ENCODE data around the gene CEP85L.

CEP85L gene

DNA sequence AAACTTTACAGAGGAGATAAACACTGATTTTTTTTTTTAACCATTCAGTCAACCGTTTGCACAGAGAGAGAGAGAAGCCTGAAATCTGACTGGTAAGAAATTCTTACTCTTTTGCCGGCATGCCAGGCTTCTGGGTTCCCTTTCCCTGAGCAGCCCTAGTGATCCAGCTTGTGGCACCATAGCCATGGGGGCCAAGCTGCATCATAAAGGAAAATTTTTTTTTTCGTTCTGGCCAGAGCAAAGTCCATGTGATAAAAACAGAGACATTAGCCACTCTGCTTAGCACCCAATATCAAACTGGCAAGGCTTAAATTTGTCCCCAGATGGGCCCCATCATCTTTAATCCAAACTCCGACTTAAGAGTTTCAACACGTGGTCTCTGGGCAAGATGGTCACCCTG lies 44.5 kb downstream of the CEP85L start:
- Histone ChIP-seq H3K79me2 (ENCODE audit: control insufficient read depth, insufficient read depth, low read length, poor library complexity) (no peaks in the 10 kb centered on the region), H3K36me3 (ENCODE audit: control insufficient read depth in 1 of 2, insufficient read depth in 2 of 2, low read length in 2 of 2) (peaks cover 0 to 2% of the 10 kb centered on the region in 2 experiments), H3K18ac (ENCODE audit: low read length) (no peak overlapping the region), H3K27me3 (ENCODE audit: insufficient read depth, low read length) (no peaks in the 10 kb centered on the region), H2BK5ac (ENCODE audit: low read depth, low read length, poor library complexity) (no peak overlapping the region), H3K23ac (ENCODE audit: low read length) (no peak overlapping the region), H3K4me3 (ENCODE audit: low read depth, low read length) (no peak overlapping the region), H4K8ac (ENCODE audit: low read depth, low read length) (no peak overlapping the region), H3K9me3 (ENCODE audit: insufficient read depth, low read depth, low read length) (no peaks in the 10 kb centered on the region), H3K27ac (ENCODE audit: low read depth, low read length) (no peak overlapping the region), H2BK120ac (ENCODE audit: insufficient read depth, low read length, poor library complexity) (no peak overlapping the region), H3K9ac (ENCODE audit: low read length) (no peak overlapping the region), H3K4ac (ENCODE audit: low read depth, low read length) (no peak overlapping the region), H4K12ac (ENCODE audit: low read depth, low read length) (no peak overlapping the region), H2BK12ac (ENCODE audit: low read length) (no peak overlapping the region), H3K4me2 (ENCODE audit: low read length) (no peak overlapping the region), H3K14ac (ENCODE audit: low read length) (no peak overlapping the region), H2AFZ (ENCODE audit: insufficient read depth, low read length, poor library complexity) (no peak overlapping the region), H4K91ac (ENCODE audit: low read depth, low read length) (no peak overlapping the region), H3K4me1 (ENCODE audit: control insufficient read depth in 1 of 2, insufficient read depth in 2 of 2, low read length in 2 of 2) (peaks cover 0 to 2% of the 10 kb centered on the region in 2 experiments), H3K79me1 (ENCODE audit: low read length) (no peaks in the 10 kb centered on the region), H2AK5ac (ENCODE audit: low read length) (no peak overlapping the region)
- WGBS (ENCODE audit: extremely low coverage, insufficient coverage, insufficient read length): no CpG with 5 or more reads among the region's 5 CpGs
- no peak for DNase-seq

DNA sequence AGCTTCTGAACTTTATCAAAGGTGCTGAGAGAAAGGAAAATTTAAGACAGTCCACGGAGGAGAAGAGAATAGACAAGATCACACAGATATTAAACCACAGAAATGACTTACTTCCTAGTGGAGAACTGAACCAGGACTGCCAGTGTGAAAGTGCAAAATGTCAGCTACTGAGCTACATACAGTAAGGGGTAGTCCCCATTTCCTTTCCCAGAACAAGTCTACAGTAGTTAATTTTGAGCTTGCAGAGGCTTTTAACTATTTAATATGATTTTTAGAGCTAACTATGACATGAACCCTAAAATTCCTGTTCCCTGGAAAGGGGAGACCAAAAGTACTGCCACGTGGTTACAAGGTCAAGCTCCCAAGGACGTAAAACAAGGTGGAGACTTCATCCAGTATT lies 45.1 kb downstream of the CEP85L start:
- H3K36me3 ChIP-seq (ENCODE audit: control insufficient read depth in 1 of 2, insufficient read depth in 2 of 2, low read length in 2 of 2): peaks cover 0 to 2% of the 10 kb centered on the region in 2 experiments
- H3K23ac ChIP-seq (ENCODE audit: low read length): no peak overlapping the region

DNA sequence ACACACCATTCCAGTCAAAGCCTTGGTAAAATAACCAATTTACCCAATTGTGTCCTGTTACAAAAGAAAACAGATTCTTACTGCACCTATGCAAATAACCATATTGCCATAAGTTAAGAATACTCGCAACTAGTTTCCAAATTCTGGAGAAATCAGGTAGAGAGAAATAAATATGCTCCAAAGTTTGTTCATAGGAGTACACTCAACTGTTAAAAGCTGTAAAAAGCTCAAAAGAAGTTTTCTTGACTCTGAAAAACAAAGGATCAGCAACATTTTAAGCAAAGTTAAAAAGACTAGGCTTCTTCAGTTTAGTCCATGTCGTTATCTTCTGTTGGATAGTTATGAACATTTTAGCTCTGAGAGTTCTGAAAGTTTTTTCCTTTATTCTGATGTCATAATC lies 48.0 kb downstream of the CEP85L start:
- H2AFZ ChIP-seq (ENCODE audit: insufficient read depth, low read length, poor library complexity): no peak overlapping the region
- no peak overlapping the region for H4K8ac ChIP-seq (ENCODE audit: low read depth, low read length)
- no peak for DNase-seq
- H2BK12ac ChIP-seq (ENCODE audit: low read length): no peak overlapping the region
- H3K79me1 ChIP-seq (ENCODE audit: low read length): no peaks in the 10 kb centered on the region
- H3K27me3 ChIP-seq (ENCODE audit: insufficient read depth, low read length): no peaks in the 10 kb centered on the region
- peaks cover 0 to 2% of the 10 kb centered on the region in 2 experiments for H3K36me3 ChIP-seq (ENCODE audit: control insufficient read depth in 1 of 2, insufficient read depth in 2 of 2, low read length in 2 of 2)
- no peaks in the 10 kb centered on the region for H3K9me3 ChIP-seq (ENCODE audit: insufficient read depth, low read depth, low read length)
- H3K4ac ChIP-seq (ENCODE audit: low read depth, low read length): no peak overlapping the region
- no peaks in the 10 kb centered on the region for H3K79me2 ChIP-seq (ENCODE audit: control insufficient read depth, insufficient read depth, low read length, poor library complexity)
- no peak overlapping the region for H3K23ac ChIP-seq (ENCODE audit: low read length)
- WGBS (ENCODE audit: extremely low coverage, insufficient coverage, insufficient read length): no CpG with 5 or more reads among the region's 2 CpGs
- no peak overlapping the region for H2BK5ac ChIP-seq (ENCODE audit: low read depth, low read length, poor library complexity)
- H3K4me3 ChIP-seq (ENCODE audit: low read depth, low read length): no peak overlapping the region
- no peak overlapping the region for H2BK120ac ChIP-seq (ENCODE audit: insufficient read depth, low read length, poor library complexity)
- H3K4me1 ChIP-seq (ENCODE audit: control insufficient read depth in 1 of 2, insufficient read depth in 2 of 2, low read length in 2 of 2): peaks cover 0 to 2% of the 10 kb centered on the region in 2 experiments
- no peak overlapping the region for H3K18ac ChIP-seq (ENCODE audit: low read length)
- H4K12ac ChIP-seq (ENCODE audit: low read depth, low read length): no peak overlapping the region
- no peak overlapping the region for H3K4me2 ChIP-seq (ENCODE audit: low read length)
- no peak overlapping the region for H3K9ac ChIP-seq (ENCODE audit: low read length)
- no peak overlapping the region for H3K14ac ChIP-seq (ENCODE audit: low read length)
- no peak overlapping the region for H2AK5ac ChIP-seq (ENCODE audit: low read length)
- no peak overlapping the region for H3K27ac ChIP-seq (ENCODE audit: low read depth, low read length)
- no peak overlapping the region for H4K91ac ChIP-seq (ENCODE audit: low read depth, low read length)

More for the DNA sequence above, 45.1 kb downstream of the CEP85L start:
- H4K8ac ChIP-seq (ENCODE audit: low read depth, low read length): no peak overlapping the region
- no peak overlapping the region for H4K12ac ChIP-seq (ENCODE audit: low read depth, low read length)
- no peak overlapping the region for H3K4me2 ChIP-seq (ENCODE audit: low read length)
- no peaks in the 10 kb centered on the region for H3K27me3 ChIP-seq (ENCODE audit: insufficient read depth, low read length)
- no peak overlapping the region for H2BK5ac ChIP-seq (ENCODE audit: low read depth, low read length, poor library complexity)
- no peak overlapping the region for H3K4ac ChIP-seq (ENCODE audit: low read depth, low read length)
- H4K91ac ChIP-seq (ENCODE audit: low read depth, low read length): no peak overlapping the region
- H3K18ac ChIP-seq (ENCODE audit: low read length): no peak overlapping the region
- H2BK120ac ChIP-seq (ENCODE audit: insufficient read depth, low read length, poor library complexity): no peak overlapping the region
- H3K4me1 ChIP-seq (ENCODE audit: control insufficient read depth in 1 of 2, insufficient read depth in 2 of 2, low read length in 2 of 2): peaks cover 0 to 2% of the 10 kb centered on the region in 2 experiments
- DNase-seq: no peak
- H3K4me3 ChIP-seq (ENCODE audit: low read depth, low read length): no peak overlapping the region
- H3K79me2 ChIP-seq (ENCODE audit: control insufficient read depth, insufficient read depth, low read length, poor library complexity): no peaks in the 10 kb centered on the region
- H3K14ac ChIP-seq (ENCODE audit: low read length): no peak overlapping the region
- H3K9me3 ChIP-seq (ENCODE audit: insufficient read depth, low read depth, low read length): no peaks in the 10 kb centered on the region
- H3K27ac ChIP-seq (ENCODE audit: low read depth, low read length): no peak overlapping the region
- no CpG with 5 or more reads among the region's 3 CpGs for WGBS (ENCODE audit: extremely low coverage, insufficient coverage, insufficient read length)
- no peak overlapping the region for H2BK12ac ChIP-seq (ENCODE audit: low read length)
- H2AFZ ChIP-seq (ENCODE audit: insufficient read depth, low read length, poor library complexity): no peak overlapping the region
- H3K79me1 ChIP-seq (ENCODE audit: low read length): no peaks in the 10 kb centered on the region
- H3K9ac ChIP-seq (ENCODE audit: low read length): no peak overlapping the region
- H2AK5ac ChIP-seq (ENCODE audit: low read length): no peak overlapping the region

DNA sequence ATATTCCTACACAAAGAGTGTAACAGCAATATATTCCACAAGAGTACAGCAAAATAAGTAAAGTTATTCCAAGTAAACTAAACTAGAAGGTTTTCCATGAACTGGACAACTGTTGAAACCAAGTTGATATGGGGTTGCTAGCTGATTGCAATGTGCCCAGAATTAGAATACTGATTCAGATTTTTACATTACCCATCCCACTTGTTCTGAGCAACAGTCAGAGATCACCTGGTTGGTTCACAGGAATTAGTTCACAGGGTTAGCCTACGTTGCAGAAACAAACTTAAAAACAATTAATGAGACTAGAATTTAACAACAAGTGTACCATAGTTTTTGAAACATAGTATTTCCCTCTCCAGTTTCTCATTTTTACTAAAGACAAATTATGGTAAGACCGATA lies 49.1 kb downstream of the CEP85L start:
- no peak overlapping the region for H3K4me2 ChIP-seq (ENCODE audit: low read length)
- no peak overlapping the region for H3K27ac ChIP-seq (ENCODE audit: low read depth, low read length)

More for the DNA sequence above, 49.1 kb downstream of the CEP85L start:
- no peak overlapping the region for H3K4me3 ChIP-seq (ENCODE audit: low read depth, low read length)
- no peak overlapping the region for H3K23ac ChIP-seq (ENCODE audit: low read length)
- no peak overlapping the region for H2BK5ac ChIP-seq (ENCODE audit: low read depth, low read length, poor library complexity)
- no peak overlapping the region for H3K14ac ChIP-seq (ENCODE audit: low read length)
- no peak overlapping the region for H4K8ac ChIP-seq (ENCODE audit: low read depth, low read length)
- no peak overlapping the region for H2BK12ac ChIP-seq (ENCODE audit: low read length)
- H3K4me1 ChIP-seq (ENCODE audit: control insufficient read depth in 1 of 2, insufficient read depth in 2 of 2, low read length in 2 of 2): peaks cover 0 to 2% of the 10 kb centered on the region in 2 experiments
- H3K4ac ChIP-seq (ENCODE audit: low read depth, low read length): no peak overlapping the region
- no peak overlapping the region for H2AK5ac ChIP-seq (ENCODE audit: low read length)
- no peaks in the 10 kb centered on the region for H3K9me3 ChIP-seq (ENCODE audit: insufficient read depth, low read depth, low read length)
- H3K27me3 ChIP-seq (ENCODE audit: insufficient read depth, low read length): no peaks in the 10 kb centered on the region
- no peak overlapping the region for H3K9ac ChIP-seq (ENCODE audit: low read length)
- H3K79me2 ChIP-seq (ENCODE audit: control insufficient read depth, insufficient read depth, low read length, poor library complexity): no peaks in the 10 kb centered on the region
- no peaks in the 10 kb centered on the region for H3K79me1 ChIP-seq (ENCODE audit: low read length)
- no peak overlapping the region for H4K12ac ChIP-seq (ENCODE audit: low read depth, low read length)
- H2BK120ac ChIP-seq (ENCODE audit: insufficient read depth, low read length, poor library complexity): no peak overlapping the region
- H3K18ac ChIP-seq (ENCODE audit: low read length): no peak overlapping the region
- DNase-seq: no peak
- WGBS (ENCODE audit: extremely low coverage, insufficient coverage, insufficient read length): no CpG with 5 or more reads among the region's 2 CpGs
- H2AFZ ChIP-seq (ENCODE audit: insufficient read depth, low read length, poor library complexity): no peak overlapping the region
- H3K36me3 ChIP-seq (ENCODE audit: control insufficient read depth in 1 of 2, insufficient read depth in 2 of 2, low read length in 2 of 2): peaks cover 0 to 2% of the 10 kb centered on the region in 2 experiments
- no peak overlapping the region for H4K91ac ChIP-seq (ENCODE audit: low read depth, low read length)
